H9 (cell line): Measurements from ENCODE around the gene TAF3. TPM values are rescaled to one million over a fixed set of nuclear protein-coding genes. Genes with fewer than 3 reads are reported as not detected.

Source experiments
- DNase-seq: peaks from one replicate; pipeline ENCODE4 v3.0.0-alpha.2; 2017
- H2AFZ ChIP-seq: one replicate; pipeline ENCODE4 v1.6.1; 2013; ENCODE audit warnings: mild to moderate bottlenecking, low read length, control low read depth, moderate library complexity
- H2AK5ac ChIP-seq: 2 replicates; pipeline ENCODE4 v1.6.1; 2013; ENCODE audit warnings: low read length, control low read depth, mixed read lengths; ENCODE audit not compliant: insufficient read length
- H2BK120ac ChIP-seq: one replicate; pipeline ENCODE4 v1.6.1; 2013; ENCODE audit warnings: low read depth, mild to moderate bottlenecking, low read length, control low read depth, inconsistent platforms; ENCODE audit not compliant: poor library complexity, severe bottlenecking
- H2BK12ac ChIP-seq: 2 replicates; pipeline ENCODE4 v1.6.1; 2013; ENCODE audit warnings: low read length, control low read depth, mixed read lengths, low read depth; ENCODE audit not compliant: insufficient read length
- H2BK15ac ChIP-seq: 2 replicates; pipeline ENCODE4 v1.6.1; 2013; ENCODE audit warnings: low read depth, low read length, control low read depth
- H2BK20ac ChIP-seq: one replicate; pipeline ENCODE4 v1.6.1; 2013; ENCODE audit warnings: low read depth, mild to moderate bottlenecking, low read length, control low read depth, inconsistent platforms; ENCODE audit not compliant: poor library complexity, severe bottlenecking
- H2BK5ac ChIP-seq: 2 replicates; pipeline ENCODE4 v1.6.1; 2013; ENCODE audit warnings: low read length, control low read depth, mixed read lengths; ENCODE audit not compliant: insufficient read length
- H3K14ac ChIP-seq: 2 replicates; pipeline ENCODE4 v1.6.1; 2013; ENCODE audit warnings: low read length, control low read depth; ENCODE audit not compliant: insufficient read depth
- H3K18ac ChIP-seq: 2 replicates; pipeline ENCODE4 v1.6.1; 2013; ENCODE audit warnings: low read depth, mild to moderate bottlenecking, mixed read lengths, low read length, control low read depth; ENCODE audit not compliant: insufficient read length
- H3K23ac ChIP-seq: 2 replicates; pipeline ENCODE4 v1.6.1; 2013; ENCODE audit warnings: low read length, control low read depth, mixed read lengths, low read depth; ENCODE audit not compliant: insufficient read length
- H3K23me2 ChIP-seq: 2 replicates; pipeline ENCODE4 v1.6.1; 2013; ENCODE audit warnings: low read depth, mild to moderate bottlenecking, mixed read lengths, low read length, control low read depth; ENCODE audit not compliant: insufficient read length, poor library complexity, severe bottlenecking
- H3K27ac ChIP-seq: 2 replicates; pipeline ENCODE4 v1.5.1; 2013; ENCODE audit warnings: low read length, control low read depth, mixed read lengths, low read depth; ENCODE audit not compliant: insufficient read length
- H3K27me3 ChIP-seq: 2 replicates; pipeline ENCODE4 v1.6.1; 2013; ENCODE audit warnings: low read length, control low read depth, inconsistent platforms; ENCODE audit not compliant: insufficient read depth
- H3K4ac ChIP-seq: 2 replicates; pipeline ENCODE4 v1.6.1; 2013; ENCODE audit warnings: low read depth, mild to moderate bottlenecking, control low read depth, inconsistent platforms, low read length, moderate library complexity
- H3K4me1 ChIP-seq: 2 replicates; pipeline ENCODE4 v1.6.1; 2013; ENCODE audit warnings: low read length, control low read depth, inconsistent platforms; ENCODE audit not compliant: insufficient read depth
- H3K4me2 ChIP-seq: 2 replicates; pipeline ENCODE4 v1.6.1; 2013; ENCODE audit warnings: low read length, control low read depth, mixed read lengths; ENCODE audit not compliant: insufficient read length, insufficient read depth
- H3K56ac ChIP-seq: 2 replicates; pipeline ENCODE4 v1.6.1; 2013; ENCODE audit warnings: low read depth, mild to moderate bottlenecking, mixed read lengths, low read length, control low read depth; ENCODE audit not compliant: insufficient read length
- H3K79me1 ChIP-seq: 2 replicates; pipeline ENCODE4 v1.6.1; 2013; ENCODE audit warnings: low read depth, mild to moderate bottlenecking, moderate library complexity, low read length, control low read depth, inconsistent platforms; ENCODE audit not compliant: insufficient read depth, poor library complexity, severe bottlenecking
- H3K79me2 ChIP-seq: 2 replicates; pipeline ENCODE4 v1.6.1; 2013; ENCODE audit warnings: low read length, control low read depth, inconsistent platforms; ENCODE audit not compliant: insufficient read depth
- H3K9ac ChIP-seq: 2 replicates; pipeline ENCODE4 v1.6.1; 2013; ENCODE audit warnings: low read length, control low read depth, mixed read lengths; ENCODE audit not compliant: insufficient read length; ENCODE audit errors: extremely low read depth
- H3K9me3 ChIP-seq: one replicate; pipeline ENCODE4 v1.6.1; 2013; ENCODE audit warnings: low read depth, low read length, inconsistent platforms; ENCODE audit not compliant: control insufficient read depth
- H3T11ph ChIP-seq: one replicate; pipeline ENCODE4 v1.6.1; 2013; ENCODE audit warnings: mild to moderate bottlenecking, low read length, control low read depth, inconsistent platforms
- H4K20me1 ChIP-seq: one replicate; pipeline ENCODE4 v1.6.1; 2013; ENCODE audit not compliant: control insufficient read depth, insufficient read length, insufficient read depth
- H4K5ac ChIP-seq: 2 replicates; pipeline ENCODE4 v1.6.1; 2013; ENCODE audit warnings: low read depth, mild to moderate bottlenecking, mixed read lengths, low read length, control low read depth; ENCODE audit not compliant: insufficient read length
- H4K8ac ChIP-seq: replicated peaks from 2 replicates; pipeline ENCODE4 v1.6.1; 2013; ENCODE audit warnings: low read length, control low read depth, mixed read lengths, low read depth; ENCODE audit not compliant: insufficient read length
- H4K91ac ChIP-seq: 2 replicates; pipeline ENCODE4 v1.6.1; 2013; ENCODE audit warnings: low read depth, mild to moderate bottlenecking, moderate library complexity, mixed read lengths, low read length, control low read depth; ENCODE audit not compliant: insufficient read length
- H3K27ac Mint-ChIP-seq, 3 experiments: 2 replicates in 2 of 3; 3 replicates in 1 of 3; pipeline ENCODE4 v1.8.0; 2020 to 2021; ENCODE audit warnings: mixed read lengths in 3 of 3, mild to moderate bottlenecking in 1 of 3, moderate library complexity in 1 of 3
- H3K27me3 Mint-ChIP-seq: 2 replicates; pipeline ENCODE4 v1.8.0; 2021; ENCODE audit warnings: low read depth, mild to moderate bottlenecking, moderate library complexity, mixed read lengths
- H3K36me3 Mint-ChIP-seq, 3 experiments: 2 replicates in 2 of 3; 3 replicates in 1 of 3; pipeline ENCODE4 v1.8.0; 2020 to 2021; ENCODE audit warnings: low read depth in 3 of 3, mixed read lengths in 3 of 3; ENCODE audit not compliant: insufficient read depth in 1 of 3
- H3K4me1 Mint-ChIP-seq, 2 experiments: 2 replicates each; pipeline ENCODE4 v1.8.0; 2020; ENCODE audit warnings: mixed read lengths in 2 of 2
- H3K4me3 Mint-ChIP-seq, 2 experiments: 2 replicates in 1 of 2; 3 replicates in 1 of 2; pipeline ENCODE4 v1.8.0; 2020 to 2021; ENCODE audit warnings: mild to moderate bottlenecking in 2 of 2, mixed read lengths in 2 of 2, moderate library complexity in 1 of 2
- H3K9me3 Mint-ChIP-seq, 2 experiments: 2 replicates in 1 of 2; 3 replicates in 1 of 2; pipeline ENCODE4 v1.8.0; 2020; ENCODE audit warnings: mild to moderate bottlenecking in 2 of 2, mixed read lengths in 2 of 2, moderate library complexity in 1 of 2
- CTCF ChIP-seq: fragments of 200-600 bp; sonication (generic); conservative IDR thresholded peaks from 3 replicates; pipeline ENCODE4 v1.8.0; 2021; ENCODE audit warnings: antibody characterized with exemption, mild to moderate bottlenecking
- WGBS: extraction: QIAGEN DNeasy Blood & Tissue Kit; methylation state at CpG from one replicate; pipeline ENCODE4 v1.1.7; 2013; ENCODE audit warnings: missing lambda C conversion rate, low lambda C conversion rate, mixed read lengths; ENCODE audit not compliant: insufficient read length; ENCODE audit errors: extremely low coverage; 5-methylcytosine and 5-hydroxymethylcytosine counted together
- total RNA-seq: library from RNA; stranded (reverse); gene quantifications from 2 replicates; pipeline ENCODE4 v1.2.1, GENCODE V29; 2021

TAF3 gene
- total RNA-seq, 1 experiment from 2014 or later: 10.2 TPM

GRCh38 chr10:7942316-7942715 is 124.0 kb downstream of the TAF3 start:
- Histone ChIP-seq H3K23me2 (no peaks in the 10 kb centered on the region), H2BK12ac (no peak overlapping the region), H3K4me2 (no peak overlapping the region), H2BK20ac (no peak overlapping the region), H3K27me3 (no peaks in the 10 kb centered on the region), H3K4me1 (peaks cover 3% of the 10 kb centered on the region; the same call in 1 of the 2 replicates), H2AK5ac (no peak overlapping the region), H3K9ac (no peak overlapping the region), H4K8ac (no peak overlapping the region), H3K56ac (no peak overlapping the region), H4K20me1 (no peaks in the 10 kb centered on the region), H2BK15ac (no peak overlapping the region), H3T11ph (no peak overlapping the region), H3K18ac (no peak overlapping the region), H3K79me2 (no peaks in the 10 kb centered on the region), H4K91ac (no peak overlapping the region), H2BK5ac (no peak overlapping the region), H3K9me3 (no peaks in the 10 kb centered on the region), H4K5ac (no peak overlapping the region), H3K79me1 (no peaks in the 10 kb centered on the region), H3K4ac (no peak overlapping the region), H2BK120ac (no peak overlapping the region), H2AFZ (no peak overlapping the region), H3K14ac (no peak overlapping the region), H3K23ac (no peak overlapping the region), H3K27ac (no peak overlapping the region)
- Mint-ChIP-seq H3K36me3 (no peaks in the 10 kb centered on the region; a peak in 1 of 7 replicates), H3K9me3 (no peaks in the 10 kb centered on the region), H3K27ac (0 out of 7 replicates have a peak overlapping the region, but pooled peaks of 1 of the 3 experiments have one; percentile 92), H3K4me3 (no peak overlapping the region), H3K4me1 (peaks cover 29 to 33% of the 10 kb centered on the region in 2 experiments), H3K27me3 (no peaks in the 10 kb centered on the region)
- no CpG with 5 or more reads among the region's 4 CpGs for WGBS
- TF ChIP-seq CTCF: no peak
- no peak for DNase-seq
